ENCODE measurements around the gene IGSF23.
"Not testable (repeated sequence)": the region's sequence is repeated elsewhere in the genome, so short reads cannot be mapped to it uniquely, and the experiment has no call there.

The IGSF23 gene

GRCh38 chr19:44666852-44667556 lies 53.6 kb downstream of the IGSF23 start:
- no peak for DNase-seq (ENCODE audit: low read depth)

DNA sequence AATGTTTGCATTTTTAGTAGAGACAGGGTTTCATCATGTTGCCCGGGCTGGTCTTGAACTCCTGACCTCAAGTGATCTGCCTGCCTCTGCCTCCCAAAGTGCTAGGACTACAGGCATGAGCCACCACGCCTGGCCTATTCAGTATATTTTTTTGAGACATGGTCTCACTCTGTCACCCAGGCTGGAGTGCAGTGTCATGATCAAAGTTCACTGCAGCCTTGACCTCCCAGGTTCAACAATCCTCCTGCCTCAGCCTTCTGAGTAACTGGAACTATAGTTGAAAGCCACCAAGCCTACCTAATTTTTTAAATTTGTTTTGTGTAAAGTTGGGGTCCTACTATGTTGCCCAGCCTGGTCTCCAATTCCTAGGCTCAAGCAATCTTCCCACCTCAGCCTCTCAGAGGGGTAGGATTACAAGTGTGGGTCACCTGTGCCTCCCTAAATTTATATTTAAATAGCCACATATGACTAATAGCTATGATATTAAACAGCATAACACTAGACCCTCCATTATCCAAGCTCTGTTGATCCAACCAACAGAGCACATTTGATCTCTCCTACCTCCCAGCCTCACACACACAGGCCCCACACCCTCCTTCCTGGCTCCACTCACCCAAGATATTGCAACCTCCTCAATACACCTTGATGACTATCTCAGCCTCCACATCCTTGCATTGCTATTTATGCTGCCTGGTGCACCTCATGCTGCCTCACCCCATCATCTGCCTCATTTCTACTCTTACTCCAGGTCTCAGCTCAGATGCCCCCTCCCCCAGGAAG lies 55.8 kb downstream of the IGSF23 start:
- no peak for DNase-seq (ENCODE audit: low read depth)

DNA sequence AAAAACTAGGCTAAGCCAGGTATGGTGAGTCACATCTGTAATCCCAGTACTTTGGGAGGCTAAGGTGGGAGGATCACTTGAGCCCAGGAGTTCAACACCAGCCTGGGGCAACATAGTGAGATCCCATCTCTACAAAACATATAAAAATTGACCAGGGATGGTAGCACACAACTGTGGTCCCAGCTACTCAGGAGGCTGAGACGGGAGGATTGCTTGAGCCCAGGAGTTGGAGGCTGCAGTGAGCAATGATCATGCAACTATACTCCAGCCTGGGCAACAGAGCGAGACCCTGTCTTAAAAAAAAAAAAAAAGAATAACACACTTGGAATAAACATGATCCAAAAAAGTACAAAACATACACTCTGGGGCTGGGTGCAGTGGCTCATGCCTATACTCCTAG lies 56.7 kb downstream of the IGSF23 start:
- DNase-seq (ENCODE audit: low read depth): not testable (repeated sequence)

DNA sequence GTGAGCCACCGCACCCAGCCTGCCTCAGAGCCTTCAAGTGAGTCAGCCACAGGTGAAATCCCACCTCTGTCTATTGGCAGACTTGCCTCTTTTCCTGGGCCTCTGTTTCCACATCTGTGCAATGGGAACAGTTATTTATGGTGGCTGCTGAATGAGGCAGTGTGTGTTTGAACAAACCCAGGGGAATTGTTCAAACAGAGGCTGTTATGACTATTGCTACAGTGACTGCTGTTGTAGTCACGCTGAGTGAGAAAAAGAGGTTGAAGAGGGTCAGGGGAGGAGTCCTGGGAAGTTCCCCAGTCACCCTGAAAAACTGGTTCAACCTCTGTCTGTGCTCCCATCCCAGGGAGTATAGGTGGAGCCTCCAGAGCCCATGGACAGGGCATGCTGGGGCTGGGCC lies 58.0 kb downstream of the IGSF23 start, which contains the start of gene CEACAM19:
CEACAM19 (plus strand) TSS at position 83 of the 400 bp plus-strand sequence. CDS start 450 bp downstream, outside the sequence.
- DNase-seq (ENCODE audit: low read depth): no peak

- no peak for DNase-seq (ENCODE audit: low read depth)
Measured at GRCh38 chr19:44672226-44672625, 58.9 kb downstream of the IGSF23 start.

GRCh38 chr19:44673510-44673909 lies 60.1 kb downstream of the IGSF23 start:
- no peak for DNase-seq (ENCODE audit: low read depth)

- DNase-seq (ENCODE audit: low read depth): no peak
Measured at GRCh38 chr19:44675521-44675920, 62.2 kb downstream of the IGSF23 start.

DNA sequence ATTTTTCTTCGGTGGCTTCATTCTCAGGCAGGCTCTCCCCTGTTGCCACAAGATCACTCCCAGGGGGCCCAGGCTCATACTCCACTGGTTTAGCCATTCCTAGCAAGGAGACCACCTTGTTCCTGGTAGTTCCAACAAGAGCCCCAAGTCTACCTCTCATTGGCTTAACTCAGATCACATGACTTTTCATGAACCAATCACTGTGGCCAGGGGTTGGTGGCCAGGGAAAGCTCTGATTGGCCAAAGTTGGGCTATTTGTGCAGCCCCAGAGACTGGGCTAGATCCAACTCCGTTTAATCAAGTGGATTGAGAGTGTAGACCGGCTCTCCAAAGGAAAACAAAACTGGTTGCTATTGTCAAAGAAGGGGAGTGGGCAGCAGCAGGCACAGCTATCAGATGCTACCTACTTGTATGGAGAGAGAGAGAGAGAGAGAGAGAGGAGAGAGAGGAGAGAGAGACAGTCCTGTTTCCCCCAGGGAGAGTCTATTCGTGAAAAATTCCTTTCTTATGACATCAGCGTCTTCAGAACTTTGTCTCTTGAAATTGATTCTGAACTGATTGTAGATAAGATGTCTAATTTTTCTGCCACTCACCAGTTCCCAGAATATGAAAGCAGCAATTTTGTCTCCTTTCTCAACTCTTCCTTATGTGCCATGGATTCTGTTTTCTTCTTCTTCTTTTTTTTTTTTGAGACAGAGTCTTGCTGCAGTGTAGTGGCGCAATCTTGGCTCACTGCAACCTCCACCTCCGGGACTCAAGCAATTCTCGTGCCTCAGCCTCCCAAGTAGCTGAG lies 63.9 kb downstream of the IGSF23 start:
- no peak for DNase-seq (ENCODE audit: low read depth)

- no peak for DNase-seq (ENCODE audit: low read depth)
Measured at GRCh38 chr19:44680536-44680935, 67.2 kb downstream of the IGSF23 start.

GRCh38 chr19:44681992-44682790 lies 68.8 kb downstream of the IGSF23 start:
- no peak for DNase-seq (ENCODE audit: low read depth)

- no peak for DNase-seq (ENCODE audit: low read depth)
Measured at GRCh38 chr19:44682807-44683206, 69.4 kb downstream of the IGSF23 start.

GRCh38 chr19:44683434-44684210 lies 70.3 kb downstream of the IGSF23 start:
- DNase-seq (ENCODE audit: low read depth): no peak

DNA sequence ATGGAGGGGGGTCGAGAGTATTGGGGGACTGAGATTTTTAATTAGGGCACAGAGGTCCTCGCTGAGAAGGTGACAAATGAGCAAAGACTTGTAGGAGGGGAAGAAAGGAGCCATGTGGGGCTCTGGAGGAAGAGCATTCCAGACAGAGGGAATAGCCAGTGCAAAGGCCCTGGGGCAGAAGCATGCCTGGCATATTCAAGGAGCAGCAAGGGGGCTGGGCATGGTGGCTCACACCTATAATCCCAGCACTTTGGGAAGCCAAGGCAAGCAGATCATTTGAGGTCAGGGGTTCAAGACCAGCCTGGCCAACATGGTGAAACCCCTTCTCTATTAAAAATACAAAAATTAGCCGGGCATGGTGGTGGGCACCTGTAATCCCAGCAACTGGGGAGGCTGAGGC lies 71.0 kb downstream of the IGSF23 start:
- not testable (repeated sequence) for DNase-seq (ENCODE audit: low read depth)

DNA sequence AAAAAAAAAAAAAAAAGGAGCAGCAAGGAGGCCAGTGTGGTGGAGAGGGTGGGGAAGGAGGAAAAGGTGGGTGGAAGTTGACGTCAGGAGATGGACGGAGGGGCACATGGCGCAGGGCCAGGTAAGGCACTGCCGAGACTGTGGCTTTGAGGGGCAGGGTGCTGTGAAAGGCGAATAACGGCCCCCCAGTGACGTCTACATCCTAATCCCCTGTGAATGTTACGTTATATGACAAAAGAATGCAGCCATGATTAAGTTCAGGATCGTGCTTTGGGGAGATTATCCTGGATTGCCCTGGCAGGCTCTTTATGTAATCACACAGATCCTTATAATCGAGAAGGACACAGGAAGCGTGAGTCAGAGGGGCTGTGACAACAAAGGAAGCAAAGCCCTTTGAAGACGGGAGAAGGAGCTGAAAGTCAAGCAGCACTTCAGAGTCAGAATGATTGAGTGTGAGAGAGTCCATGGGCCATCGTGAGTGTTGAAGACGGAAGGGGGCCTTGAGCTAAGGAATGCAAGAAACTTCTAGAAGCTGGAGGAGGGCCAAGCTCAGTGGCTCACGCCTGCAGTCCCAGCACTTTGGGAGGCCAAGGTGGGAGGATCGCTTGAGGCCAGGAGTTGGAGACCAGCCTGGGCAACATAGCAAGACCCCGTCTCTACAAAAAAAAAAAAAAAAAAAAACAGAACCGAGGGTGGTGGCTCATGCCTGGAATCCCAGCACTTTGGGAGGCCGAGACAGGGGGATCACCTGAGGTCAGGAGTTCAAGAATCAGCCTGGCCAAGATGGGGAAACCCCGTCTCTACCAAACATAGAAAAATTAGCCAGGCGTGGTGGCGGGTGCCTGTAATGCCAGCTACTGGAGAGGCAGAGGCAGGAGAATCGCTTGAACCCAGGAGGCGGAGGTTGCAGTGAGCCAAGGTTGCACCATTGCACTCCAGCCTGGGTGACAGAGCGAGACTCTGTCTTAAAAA lies 71.8 kb downstream of the IGSF23 start:
- no peak for DNase-seq (ENCODE audit: low read depth)

GRCh38 chr19:44685877-44686276 lies 72.5 kb downstream of the IGSF23 start:
- no peak for DNase-seq (ENCODE audit: low read depth)
